ENCODE results near the gene GPRIN1. TPM values are rescaled to one million over a fixed set of nuclear protein-coding genes. Genes with fewer than 3 reads are reported as not detected.
"Not testable (repeated sequence)": the region's sequence is repeated elsewhere in the genome, so short reads cannot be mapped to it uniquely, and the experiment has no call there.

Gene GPRIN1
- total RNA-seq, 2 experiments from 2014 or later, result 4.5 to 5.3 TPM

DNA sequence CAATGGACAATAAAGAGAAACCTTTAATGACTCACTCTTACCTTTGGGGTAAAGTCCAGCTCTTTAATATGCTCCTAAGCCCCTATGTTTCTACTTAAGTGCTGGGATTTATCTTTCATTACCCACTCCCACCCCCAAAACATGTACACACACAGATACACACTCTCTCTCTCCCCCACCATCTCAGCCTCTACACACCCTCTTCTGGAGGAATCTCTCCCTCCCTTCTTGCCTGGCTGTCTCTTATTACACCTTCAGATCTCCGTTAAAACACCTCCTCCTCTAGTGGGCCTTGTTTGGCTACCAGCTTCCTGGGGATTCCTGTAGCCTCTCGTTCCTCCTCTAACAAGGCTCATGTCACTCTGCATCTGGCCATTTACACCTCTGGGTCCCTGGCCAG lies 6.9 kb downstream of the GPRIN1 start:
- H3K4me3 Mint-ChIP-seq, result no peak overlapping the region
- no peaks in the 10 kb centered on the region for H3K9me3 Mint-ChIP-seq
- DNase-seq, result no peak
- intact Hi-C loops (cut with micrococcal nuclease), result no loop called here
- no peaks in the 10 kb centered on the region for H3K27me3 Mint-ChIP-seq
- no peaks in the 10 kb centered on the region for H3K36me3 Mint-ChIP-seq
- peaks cover 3% of the 10 kb centered on the region for H3K4me1 Mint-ChIP-seq (ENCODE audit: low read depth)
- CTCF ChIA-PET, result no interaction called here
- POLR2A ChIA-PET, result no interaction called here
- no peak overlapping the region for H3K27ac Mint-ChIP-seq

DNA sequence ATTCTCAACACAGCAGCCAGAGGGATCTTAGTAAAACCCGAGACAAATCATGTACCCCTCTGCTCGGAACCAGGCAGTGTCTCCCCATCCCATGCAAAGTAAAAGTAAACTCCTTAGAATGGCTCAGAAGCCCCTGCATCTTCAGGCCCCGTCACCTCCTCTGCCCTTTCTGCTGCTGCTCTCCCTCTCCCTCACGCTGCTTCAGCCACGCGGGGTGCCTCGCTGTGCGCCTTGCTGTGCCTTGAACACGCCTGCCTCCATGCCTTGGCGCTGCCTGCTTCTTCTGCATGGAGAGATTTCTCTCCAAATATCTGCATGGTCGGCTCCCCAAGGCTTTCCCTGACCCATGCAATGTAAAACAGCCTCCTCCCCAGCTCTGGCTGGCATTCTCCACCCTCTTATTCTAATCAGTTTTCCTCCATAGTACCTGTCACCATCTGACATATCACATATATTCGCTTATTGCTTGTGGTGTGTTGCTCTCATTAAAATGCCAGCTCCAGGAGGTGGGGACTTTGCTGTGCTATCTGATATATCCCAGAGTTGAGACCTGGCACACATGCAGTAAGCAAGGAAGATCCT lies 8.0 kb downstream of the GPRIN1 start:
- H3K4me1 Mint-ChIP-seq (ENCODE audit: low read depth), result peaks cover 3% of the 10 kb centered on the region
- no peak for DNase-seq
- H3K4me3 Mint-ChIP-seq, result no peak overlapping the region
- no peaks in the 10 kb centered on the region for H3K9me3 Mint-ChIP-seq
- no peaks in the 10 kb centered on the region for H3K27me3 Mint-ChIP-seq
- H3K27ac Mint-ChIP-seq, result no peak overlapping the region
- no peaks in the 10 kb centered on the region for H3K36me3 Mint-ChIP-seq
- CTCF ChIA-PET, result interaction anchor here (1.2 kb wide), 1 partner anchor 59 kb away, joined by 3 read pairs; no protein-coding TSS in a partner anchor
- intact Hi-C loops (cut with micrococcal nuclease), result no loop called here
- POLR2A ChIA-PET, result no interaction called here

DNA sequence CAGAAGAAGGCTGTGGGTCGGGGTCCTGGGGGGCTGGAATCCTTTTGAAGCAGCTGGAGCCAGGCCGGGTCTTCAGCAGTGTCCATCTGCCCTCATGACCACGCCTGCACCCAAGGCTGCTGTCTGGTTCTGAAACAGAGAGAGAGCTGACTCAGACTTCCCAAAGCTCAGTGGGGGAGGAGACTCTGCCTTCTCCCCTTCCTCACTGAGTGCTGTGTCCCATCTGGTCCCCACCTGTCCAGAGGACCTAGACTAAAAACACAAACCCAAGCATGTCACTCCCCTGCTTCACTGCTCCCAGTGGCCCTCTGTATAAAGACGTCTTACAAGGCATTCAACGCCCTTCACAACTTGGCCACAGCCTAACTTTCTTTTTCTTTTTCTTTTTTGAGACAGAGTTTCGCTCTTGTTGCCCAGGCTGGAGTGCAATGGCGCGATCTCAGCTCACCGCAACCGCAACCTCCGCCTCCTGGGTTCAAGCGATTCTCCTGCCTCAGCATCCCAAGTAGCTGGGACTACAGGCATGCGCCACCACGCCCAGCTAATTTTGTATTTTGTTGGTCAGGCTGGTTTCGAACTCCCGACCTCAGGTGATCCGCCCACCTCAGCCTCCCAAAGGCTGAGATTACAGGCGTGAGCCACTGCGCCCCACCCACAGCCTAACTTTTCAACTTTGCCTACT lies 10.1 kb downstream of the GPRIN1 start:
- peak; percentile 24 for DNase-seq
- CTCF ChIA-PET, H3K4me3 Mint-ChIP-seq, H3K36me3 Mint-ChIP-seq, H3K27ac Mint-ChIP-seq, POLR2A ChIA-PET, H3K27me3 Mint-ChIP-seq, H3K9me3 Mint-ChIP-seq: not testable (repeated sequence)
- H3K4me1 Mint-ChIP-seq (ENCODE audit: low read depth), result peaks cover 10% of the 10 kb centered on the region
- intact Hi-C loops (cut with micrococcal nuclease), result loop anchor here (5.0 kb wide), 3 partner anchors 47 to 363 kb away; partner anchors contain the start of genes CLTB, SIMC1 and TSPAN17

DNA sequence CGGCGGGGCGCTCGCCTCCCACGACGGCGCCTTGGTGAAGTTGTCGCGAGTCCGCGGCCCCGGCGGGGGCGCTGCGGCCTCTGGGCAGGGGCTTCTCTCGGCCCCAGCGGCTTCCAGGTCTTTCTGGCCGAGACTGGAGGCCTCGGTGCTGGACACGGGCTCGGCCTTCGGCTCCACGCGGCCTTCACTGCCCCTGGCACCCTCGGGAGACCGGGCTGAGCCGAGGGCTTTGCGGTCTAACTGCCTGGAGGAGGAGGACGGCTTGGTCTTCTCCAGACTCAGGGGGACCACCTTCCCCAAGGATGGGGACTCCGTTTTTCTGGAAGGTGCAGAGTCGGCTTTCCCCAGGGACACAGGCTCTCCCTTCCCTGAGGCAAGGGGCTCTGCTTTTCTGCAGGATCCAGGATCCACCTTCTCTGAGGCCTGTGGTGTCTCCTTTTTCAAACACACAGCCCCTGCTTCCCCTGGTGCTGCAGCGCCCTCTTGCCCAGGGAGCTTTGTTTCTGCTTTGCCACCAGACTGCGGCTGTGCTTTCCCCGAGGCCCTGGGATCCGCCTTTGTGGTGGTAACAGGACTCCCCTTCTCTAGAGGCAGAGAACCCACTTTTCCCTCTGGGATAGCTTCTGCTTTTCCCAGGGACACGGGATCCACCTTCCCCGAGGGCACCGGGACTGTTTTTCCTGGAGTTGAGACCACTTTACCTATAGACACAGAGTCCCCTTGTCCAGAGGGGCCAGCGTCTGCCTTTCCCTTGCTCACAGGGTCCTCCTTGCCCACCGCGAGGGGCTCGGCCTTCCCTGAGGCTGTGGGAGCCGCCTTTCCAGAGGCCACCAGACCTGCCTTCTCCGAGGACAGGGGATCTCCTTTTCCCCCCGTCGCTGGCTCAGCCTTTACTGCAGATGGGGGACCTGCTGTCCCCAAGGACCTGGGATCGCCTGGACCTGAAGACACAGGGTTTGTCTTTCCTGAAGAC lies 12.3 kb downstream of the GPRIN1 start:
- no peaks in the 10 kb centered on the region for H3K36me3 Mint-ChIP-seq
- H3K4me3 Mint-ChIP-seq, result no peak overlapping the region
- no peaks in the 10 kb centered on the region for H3K9me3 Mint-ChIP-seq
- DNase-seq, result no peak
- CTCF ChIA-PET, result interaction anchor here (0.6 to 2.0 kb wide), 11 partner anchors 8 to 489 kb away, joined by 3 to 15 read pairs (median 4); partner anchors contain the start of genes CLTB and FGFR4
- no peaks in the 10 kb centered on the region for H3K27me3 Mint-ChIP-seq
- H3K4me1 Mint-ChIP-seq (ENCODE audit: low read depth), result peaks cover 10% of the 10 kb centered on the region
- H3K27ac Mint-ChIP-seq, result no peak overlapping the region
- POLR2A ChIA-PET, result no interaction called here
- intact Hi-C loops (cut with micrococcal nuclease), result loop anchor here (5.0 kb wide), 3 partner anchors 50 to 360 kb away; partner anchors contain the start of genes CLTB, SIMC1 and TSPAN17

DNA sequence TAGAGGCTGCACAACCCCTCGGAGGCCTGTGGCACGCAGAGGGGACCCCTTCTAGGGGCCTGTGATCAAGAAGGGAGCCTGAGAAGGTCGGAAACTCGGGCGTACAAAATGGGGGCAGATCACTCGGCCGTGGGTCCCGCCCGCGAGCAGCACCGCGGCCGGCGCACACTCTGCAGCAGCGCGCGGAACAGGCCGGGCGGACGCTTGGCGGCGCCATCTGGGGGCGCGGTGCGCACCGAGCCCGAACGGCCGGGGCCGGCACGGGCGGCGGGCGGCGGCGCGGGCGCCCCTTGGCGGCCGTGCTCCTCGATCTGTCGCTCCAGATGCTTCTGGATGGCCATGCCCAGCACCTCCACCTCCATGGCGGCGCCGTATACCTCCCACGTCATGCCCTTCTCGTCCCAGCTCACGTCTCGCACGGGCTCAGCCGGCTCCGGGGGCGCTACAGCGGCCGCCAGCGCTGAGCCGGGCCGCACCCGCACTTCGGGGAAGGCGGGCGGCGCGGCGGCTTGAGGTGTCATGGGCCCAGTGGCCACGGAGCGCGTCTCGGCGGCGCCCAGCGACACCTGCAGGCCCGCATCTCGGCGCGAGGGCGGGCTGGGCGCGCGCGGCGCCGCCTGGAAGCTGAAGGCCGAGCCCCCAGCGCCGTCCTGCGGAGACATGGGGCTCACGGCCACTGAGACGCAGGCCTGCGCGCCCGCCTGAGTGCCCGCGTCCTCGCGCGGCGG lies 13.1 kb downstream of the GPRIN1 start:
- Mint-ChIP-seq H3K4me1 (ENCODE audit: low read depth) (peaks cover 10% of the 10 kb centered on the region), H3K36me3 (no peaks in the 10 kb centered on the region), H3K27ac (peak overlapping the region; percentile 49), H3K9me3 (no peaks in the 10 kb centered on the region), H3K27me3 (no peaks in the 10 kb centered on the region), H3K4me3 (peak overlapping the region; percentile 56)
- CTCF ChIA-PET, result interaction anchor here (0.6 to 2.0 kb wide), 15 partner anchors 9 to 490 kb away, joined by 3 to 15 read pairs (median 3); partner anchors contain the start of genes CLTB, FGFR4 and TSPAN17
- peak; percentile 74 for DNase-seq
- intact Hi-C loops (cut with micrococcal nuclease), result loop anchor here (5.0 kb wide), 3 partner anchors 50 to 360 kb away; partner anchors contain the start of genes CLTB, SIMC1 and TSPAN17
- POLR2A ChIA-PET, result interaction anchor here (1.2 kb wide), 1 partner anchor 34 kb away, joined by 3 read pairs; the partner anchor contains the start of genes EIF4E1B and SNCB

DNA sequence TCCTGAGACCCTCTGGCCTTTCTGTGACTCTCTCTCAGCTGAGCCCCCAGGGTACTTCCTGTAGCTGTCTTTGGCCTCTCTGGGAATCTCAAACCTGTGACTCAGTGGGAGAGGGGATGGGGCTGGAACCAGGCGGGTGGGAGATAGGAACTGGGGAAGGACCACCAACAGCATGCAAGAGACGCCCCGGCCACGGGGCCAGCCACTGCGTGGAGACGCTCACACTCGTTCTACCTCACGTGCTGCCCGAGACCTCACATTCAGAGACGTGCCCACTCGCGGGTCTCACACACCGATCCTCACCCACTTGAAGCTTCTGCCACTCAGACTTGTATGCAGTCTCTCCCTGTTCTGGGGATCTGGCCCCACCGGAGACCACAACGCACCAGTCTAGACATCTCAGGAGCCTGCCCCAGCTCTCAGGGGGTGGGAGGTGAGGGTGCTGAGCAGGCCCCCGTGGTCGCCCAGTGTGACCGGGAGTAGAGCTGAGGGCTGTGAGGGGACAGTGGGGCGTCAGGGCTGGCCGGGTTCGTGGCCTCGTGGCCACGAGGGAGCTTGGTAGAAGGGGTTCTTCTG lies 13.8 kb downstream of the GPRIN1 start:
- peaks cover 10% of the 10 kb centered on the region for H3K4me1 Mint-ChIP-seq (ENCODE audit: low read depth)
- CTCF ChIA-PET, result interaction anchor here (0.8 to 2.0 kb wide), 11 partner anchors 8 to 196 kb away, joined by 3 to 15 read pairs (median 4); partner anchors contain the start of genes CLTB and TSPAN17
- no peaks in the 10 kb centered on the region for H3K9me3 Mint-ChIP-seq
- peak overlapping the region; percentile 49 for H3K27ac Mint-ChIP-seq
- DNase-seq, result no peak
- H3K4me3 Mint-ChIP-seq, result peak overlapping the region; percentile 56
- intact Hi-C loops (cut with micrococcal nuclease), result loop anchor here (5.0 kb wide), 3 partner anchors 51 to 359 kb away; partner anchors contain the start of genes CLTB, SIMC1 and TSPAN17
- POLR2A ChIA-PET, result interaction anchor here (1.2 kb wide), 1 partner anchor 34 kb away, joined by 3 read pairs; the partner anchor contains the start of genes EIF4E1B and SNCB
- H3K36me3 Mint-ChIP-seq, result no peaks in the 10 kb centered on the region
- no peaks in the 10 kb centered on the region for H3K27me3 Mint-ChIP-seq

DNA sequence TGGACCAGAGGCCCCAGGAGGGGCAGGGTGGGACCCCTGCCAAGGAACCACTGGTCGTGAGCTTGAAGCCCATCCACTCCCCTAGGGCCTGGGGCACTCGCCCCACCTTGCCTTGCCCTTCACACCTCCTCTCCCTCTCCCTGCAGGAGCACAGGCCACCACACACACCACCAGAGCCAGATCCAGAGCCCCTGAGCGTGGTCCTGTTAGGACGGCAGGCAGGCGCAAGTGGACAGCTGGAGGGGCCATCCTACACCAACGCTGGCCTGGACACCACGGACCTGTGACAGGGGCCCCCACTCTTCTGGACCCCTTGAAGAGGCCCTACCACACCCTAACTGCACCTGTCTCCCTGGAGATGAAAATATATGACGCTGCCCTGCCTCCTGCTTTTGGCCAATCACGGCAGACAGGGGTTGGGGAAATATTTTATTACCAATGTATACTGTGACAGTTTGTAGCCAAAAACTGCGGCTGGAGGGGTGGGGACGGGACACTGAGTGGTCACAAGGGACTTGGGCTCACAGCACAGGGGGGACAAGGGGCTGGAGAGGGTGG lies 14.5 kb downstream of the GPRIN1 start:
- Mint-ChIP-seq H3K27ac (no peak overlapping the region), H3K4me3 (no peak overlapping the region), H3K9me3 (no peaks in the 10 kb centered on the region), H3K4me1 (ENCODE audit: low read depth) (peaks cover 10% of the 10 kb centered on the region), H3K27me3 (no peaks in the 10 kb centered on the region), H3K36me3 (no peaks in the 10 kb centered on the region)
- ChIA-PET POLR2A (no interaction called here), CTCF (interaction anchor here (0.8 to 1.7 kb wide), 3 partner anchors 7 to 52 kb away, joined by 3 to 4 read pairs (median 3); partner anchors contain the start of gene TSPAN17)
- intact Hi-C loops (cut with micrococcal nuclease), result loop anchor here (5.0 kb wide), 3 partner anchors 52 to 358 kb away; partner anchors contain the start of genes CLTB, SIMC1 and TSPAN17
- no peak for DNase-seq

DNA sequence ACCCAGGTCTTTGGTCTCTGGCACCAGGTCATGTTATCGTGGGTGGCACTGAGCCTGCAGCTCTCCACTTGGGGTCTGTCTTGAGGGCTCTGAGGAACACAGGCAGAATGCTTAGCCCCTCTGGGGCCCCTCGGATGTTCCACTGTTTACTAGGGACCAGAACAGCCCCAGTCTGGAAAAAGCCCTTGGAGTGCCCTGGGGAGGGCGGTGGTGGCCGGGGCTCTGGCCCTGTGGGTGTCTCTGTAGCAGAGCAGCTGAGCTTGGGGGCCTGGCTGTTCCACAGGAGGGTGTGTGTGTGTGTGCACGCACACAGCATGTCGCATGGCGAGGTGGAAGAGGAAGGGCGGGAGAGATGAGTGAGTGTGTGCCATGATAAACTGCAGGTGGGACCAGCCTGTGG lies 15.4 kb downstream of the GPRIN1 start:
- intact Hi-C loops (cut with micrococcal nuclease), result no loop called here
- ChIA-PET CTCF (interaction anchor here (0.7 kb wide), 1 partner anchor 22 kb away, joined by 3 read pairs; no protein-coding TSS in a partner anchor), POLR2A (no interaction called here)
- DNase-seq, result no peak
- Mint-ChIP-seq H3K9me3 (no peaks in the 10 kb centered on the region), H3K4me1 (ENCODE audit: low read depth) (peaks cover 7% of the 10 kb centered on the region), H3K4me3 (no peak overlapping the region), H3K27me3 (no peaks in the 10 kb centered on the region), H3K27ac (no peak overlapping the region), H3K36me3 (no peaks in the 10 kb centered on the region)

DNA sequence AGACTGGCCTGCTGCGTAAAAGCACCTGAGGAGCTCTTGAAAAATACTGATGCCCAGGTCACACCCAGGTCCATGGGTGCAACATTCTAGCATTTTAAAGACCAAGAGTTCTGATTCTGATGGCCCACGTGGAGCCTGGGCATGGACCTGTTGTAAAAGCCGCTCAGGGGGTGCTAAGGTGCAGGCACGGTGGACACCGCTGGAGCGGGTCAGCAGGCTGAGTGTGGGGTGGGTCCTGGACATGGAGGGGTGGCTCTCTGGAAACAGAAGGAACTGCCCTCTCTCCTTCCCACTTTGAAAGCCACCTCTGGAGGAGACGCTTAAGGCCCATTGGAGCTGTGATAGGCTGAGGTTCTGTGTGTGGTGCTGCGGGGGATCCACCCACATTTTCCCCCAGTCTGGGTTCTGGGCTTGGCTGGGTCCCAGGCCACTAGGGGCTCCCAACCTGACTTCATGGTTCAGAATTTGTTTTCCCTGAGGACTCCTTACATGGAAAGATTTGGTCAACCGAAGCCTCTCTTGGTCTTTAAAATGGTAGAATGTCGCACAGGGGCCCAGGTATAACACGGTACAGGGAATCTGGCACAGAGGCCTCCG lies 16.6 kb downstream of the GPRIN1 start:
- ChIA-PET POLR2A (no interaction called here), CTCF (no interaction called here)
- Mint-ChIP-seq H3K4me3 (no peak overlapping the region), H3K27ac (no peak overlapping the region), H3K9me3 (no peaks in the 10 kb centered on the region), H3K36me3 (no peaks in the 10 kb centered on the region), H3K27me3 (no peaks in the 10 kb centered on the region), H3K4me1 (ENCODE audit: low read depth) (peaks cover 7% of the 10 kb centered on the region)
- DNase-seq, result no peak
- intact Hi-C loops (cut with micrococcal nuclease), result no loop called here

DNA sequence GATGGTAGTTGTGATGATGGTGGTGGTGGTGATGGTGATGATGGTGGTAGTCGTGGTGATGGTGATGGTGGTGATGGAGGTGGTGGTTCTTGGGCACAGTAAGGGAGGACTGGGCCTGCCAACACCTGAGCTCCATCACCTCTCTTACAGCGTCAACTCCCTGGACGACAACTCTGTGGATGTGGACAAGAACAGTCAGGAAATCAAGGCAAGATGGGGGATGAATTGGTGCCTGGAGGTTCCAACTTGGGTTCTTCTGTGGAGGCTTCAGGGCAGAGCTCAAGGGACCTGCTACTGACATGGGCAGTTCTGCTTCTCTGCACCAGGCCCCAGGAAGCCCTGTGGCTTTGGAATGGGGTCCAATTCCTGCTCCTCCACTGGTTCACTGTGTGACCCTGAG lies 17.4 kb downstream of the GPRIN1 start:
- Mint-ChIP-seq H3K27ac (no peak overlapping the region), H3K9me3 (no peaks in the 10 kb centered on the region), H3K4me1 (ENCODE audit: low read depth) (peaks cover 7% of the 10 kb centered on the region), H3K27me3 (no peaks in the 10 kb centered on the region), H3K4me3 (no peak overlapping the region), H3K36me3 (no peaks in the 10 kb centered on the region)
- DNase-seq, result no peak
- intact Hi-C loops (cut with micrococcal nuclease), result no loop called here
- CTCF ChIA-PET, result no interaction called here
- POLR2A ChIA-PET, result no interaction called here

Data from activated CD4-positive, alpha-beta memory T cell treated with anti-CD3 and anti-CD28 coated beads for 36 hours (primary cell).